Vagina (tissue), 2 donors: ENCODE measurements around the gene PCP4L1. TPM values are rescaled to one million over a fixed set of nuclear protein-coding genes. Genes with fewer than 3 reads are reported as not detected.
A peak's percentile ranks its signal among the peaks of the same experiment; 100 is the strongest.

ENCODE experiments used
- DNase-seq, 2 donors: peaks; one replicate each; pipeline ENCODE4 v3.0.0-alpha.2; 2017; ENCODE audit errors: extremely low spot score in 2 of 2
- H3K27ac ChIP-seq: fragments of 200-600 bp; sonication (generic); one replicate; pipeline ENCODE4 v1.5.1; 2019
- H3K27me3 ChIP-seq: fragments of 200-600 bp; sonication (generic); one replicate; pipeline ENCODE4 v1.5.1; 2019
- H3K36me3 ChIP-seq, 2 donors: fragments of 200-600 bp; sonication (generic); one replicate each; pipeline ENCODE4 v1.5.1; 2017 to 2019
- H3K4me1 ChIP-seq: fragments of 200-600 bp; sonication (generic); one replicate; pipeline ENCODE4 v1.5.1; 2019
- H3K4me3 ChIP-seq, 2 donors: fragments of 200-600 bp; sonication (generic); 1 replicate in 1 of 2; 2 replicates in 1 of 2; pipeline ENCODE4 v1.5.1; 2016 to 2019
- H3K9me3 ChIP-seq: fragments of 200-600 bp; sonication (generic); one replicate; pipeline ENCODE4 v1.5.1; 2019
- CTCF ChIP-seq, 3 experiments: fragments of 450-650 bp in 2 of 3; fragments of 200-600 bp in 1 of 3; sonication (generic) in 1 of 3; IDR thresholded peaks; one replicate each; pipeline ENCODE4 v1.5.1; 2017 to 2019; ENCODE audit warnings: antibody characterized with exemption in 3 of 3, mild to moderate bottlenecking in 2 of 3, moderate library complexity in 2 of 3
- POLR2A ChIP-seq, 2 donors: fragments of 450-650 bp; IDR thresholded peaks; one replicate each; pipeline ENCODE4 v1.6.1; 2017; ENCODE audit warnings: antibody characterized with exemption in 2 of 2, mild to moderate bottlenecking in 2 of 2, moderate library complexity in 2 of 2
- POLR2AphosphoS5 ChIP-seq, 2 donors: sonication (generic); formaldehyde crosslinking; IDR thresholded peaks; one replicate each; pipeline ENCODE4 v1.9.0; 2017; ENCODE audit warnings: antibody characterized with exemption in 2 of 2, mild to moderate bottlenecking in 2 of 2, low read depth in 1 of 2; ENCODE audit not compliant: insufficient read depth in 1 of 2
- intact Hi-C: fragments of 100-400 bp; cut with DNase I; formaldehyde crosslinking; loops from one replicate; pipeline ENCODE4 v1.15.1; 2023
- total RNA-seq: library from RNA; depleted of rRNA; stranded (reverse); fragments of >200 nt; gene quantifications from one replicate; pipeline ENCODE4 v1.2.3, GENCODE V29; 2016

PCP4L1 gene
- total RNA-seq, 1 donor from 2014 or later: 3.7 TPM

- TF ChIP-seq CTCF (IDR thresholded peaks at IDR 0.05) (peak in 1 of 3 experiments; percentile 61), POLR2AphosphoS5 (IDR thresholded peaks at IDR 0.05; ENCODE audit: insufficient read depth in 1 of 2, low read depth in 1 of 2) (peak; percentile 48 to 93), POLR2A (IDR thresholded peaks at IDR 0.05) (no peak)
- Histone ChIP-seq H3K27me3 (no peaks in the 10 kb centered on the region), H3K36me3 (peaks cover 0 to 15% of the 10 kb centered on the region in 2 donors), H3K4me1 (peaks cover 30% of the 10 kb centered on the region), H3K9me3 (no peaks in the 10 kb centered on the region), H3K27ac (peak within 1 kb of the TSS; percentile 80), H3K4me3 (peak within 1 kb of the TSS; percentile 73 to 88)
- peak in 1 of 2 donors; percentile 99 for DNase-seq
- intact Hi-C loops: loop anchor here (5.0 kb wide), 1 partner anchor 157 kb away; no protein-coding TSS in a partner anchor
These were observed 32.8 kb upstream of the PCP4L1 start, which contains the start of gene TOMM40L for GRCh38 chr1:161225534-161226319. TSS of gene TOMM40L (plus strand) at chr1:161226060. CDS start at chr1:161226490, 430 bp downstream.

GRCh38 chr1:161226320-161226711 lies 32.2 kb upstream of the PCP4L1 start:
- TF ChIP-seq POLR2A (IDR thresholded peaks at IDR 0.05) (no peak), POLR2AphosphoS5 (IDR thresholded peaks at IDR 0.05; ENCODE audit: insufficient read depth in 1 of 2, low read depth in 1 of 2) (no peak), CTCF (IDR thresholded peaks at IDR 0.05) (no peak)
- H3K27ac ChIP-seq: peak overlapping the region; percentile 80
- H3K4me1 ChIP-seq: peaks cover 30% of the 10 kb centered on the region
- H3K9me3 ChIP-seq: no peaks in the 10 kb centered on the region
- no peaks in the 10 kb centered on the region for H3K27me3 ChIP-seq
- DNase-seq: no peak
- intact Hi-C loops: loop anchor here (5.0 kb wide), 1 partner anchor 156 kb away; no protein-coding TSS in a partner anchor
- H3K4me3 ChIP-seq: peak overlapping the region; percentile 73 to 88
- H3K36me3 ChIP-seq: peaks cover 0 to 15% of the 10 kb centered on the region in 2 donors

- Histone ChIP-seq H3K27ac (peak overlapping the region; percentile 80), H3K36me3 (peaks cover 0 to 15% of the 10 kb centered on the region in 2 donors), H3K4me3 (peak overlapping the region; percentile 73 to 88), H3K4me1 (peaks cover 30% of the 10 kb centered on the region), H3K27me3 (no peaks in the 10 kb centered on the region), H3K9me3 (no peaks in the 10 kb centered on the region)
- TF ChIP-seq POLR2AphosphoS5 (IDR thresholded peaks at IDR 0.05; ENCODE audit: insufficient read depth in 1 of 2, low read depth in 1 of 2) (no peak), POLR2A (IDR thresholded peaks at IDR 0.05) (no peak), CTCF (IDR thresholded peaks at IDR 0.05) (no peak)
- intact Hi-C loops: loop anchor here (5.0 kb wide), 1 partner anchor 156 kb away; no protein-coding TSS in a partner anchor
- no peak for DNase-seq
These were observed 31.8 kb upstream of the PCP4L1 start for GRCh38 chr1:161226759-161227158.

- Histone ChIP-seq H3K36me3 (peaks cover 0 to 15% of the 10 kb centered on the region in 2 donors), H3K4me1 (peaks cover 30% of the 10 kb centered on the region), H3K27me3 (no peaks in the 10 kb centered on the region), H3K27ac (peak overlapping the region; percentile 45), H3K4me3 (peak overlapping the region in 1 of 2 donors; percentile 88), H3K9me3 (no peaks in the 10 kb centered on the region)
- TF ChIP-seq POLR2A (IDR thresholded peaks at IDR 0.05): no peak
- peak in 1 of 2 donors; percentile 66 for TF ChIP-seq POLR2AphosphoS5 (IDR thresholded peaks at IDR 0.05; ENCODE audit: insufficient read depth in 1 of 2, low read depth in 1 of 2)
- peak; percentile 80 to 93 (median 85) for TF ChIP-seq CTCF (IDR thresholded peaks at IDR 0.05)
- DNase-seq: no peak
- intact Hi-C loops: loop anchor here (5.0 kb wide), 1 partner anchor 155 kb away; no protein-coding TSS in a partner anchor
These were observed 31.2 kb upstream of the PCP4L1 start for GRCh38 chr1:161227196-161227871.
